GM12872 (cell line): Measurements from ENCODE around the gene LAMB4.

ENCODE experiments used
- TF ChIP-seq, protein P1 (sequence below): IDR thresholded peaks from 3 replicates; pipeline ENCODE4 v1.5.1; 2011; ENCODE audit warnings: low read depth, mild to moderate bottlenecking, low read length, moderate library complexity; ENCODE audit not compliant: insufficient read depth

LAMB4 gene

DNA sequence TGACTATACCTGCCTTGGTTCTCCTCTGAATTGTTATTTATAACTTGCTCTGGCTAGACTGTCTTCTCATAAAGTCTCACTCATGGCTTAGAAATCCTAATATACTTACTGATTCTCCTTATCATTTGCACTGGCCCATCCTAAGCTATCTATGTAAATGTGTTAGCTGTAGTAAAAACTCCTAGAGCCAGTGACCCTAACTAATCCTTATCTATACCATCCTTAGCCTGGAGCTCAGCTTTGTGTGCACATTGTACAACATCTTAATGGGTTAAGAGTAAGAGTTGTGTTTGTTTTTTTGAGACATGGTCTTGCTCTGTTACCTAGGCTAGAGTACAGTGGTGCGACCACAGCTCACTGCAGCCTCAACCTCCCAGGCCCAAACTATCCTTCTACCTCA, 40.8 kb downstream of the LAMB4 start:
- TF ChIP-seq, protein P1, sequence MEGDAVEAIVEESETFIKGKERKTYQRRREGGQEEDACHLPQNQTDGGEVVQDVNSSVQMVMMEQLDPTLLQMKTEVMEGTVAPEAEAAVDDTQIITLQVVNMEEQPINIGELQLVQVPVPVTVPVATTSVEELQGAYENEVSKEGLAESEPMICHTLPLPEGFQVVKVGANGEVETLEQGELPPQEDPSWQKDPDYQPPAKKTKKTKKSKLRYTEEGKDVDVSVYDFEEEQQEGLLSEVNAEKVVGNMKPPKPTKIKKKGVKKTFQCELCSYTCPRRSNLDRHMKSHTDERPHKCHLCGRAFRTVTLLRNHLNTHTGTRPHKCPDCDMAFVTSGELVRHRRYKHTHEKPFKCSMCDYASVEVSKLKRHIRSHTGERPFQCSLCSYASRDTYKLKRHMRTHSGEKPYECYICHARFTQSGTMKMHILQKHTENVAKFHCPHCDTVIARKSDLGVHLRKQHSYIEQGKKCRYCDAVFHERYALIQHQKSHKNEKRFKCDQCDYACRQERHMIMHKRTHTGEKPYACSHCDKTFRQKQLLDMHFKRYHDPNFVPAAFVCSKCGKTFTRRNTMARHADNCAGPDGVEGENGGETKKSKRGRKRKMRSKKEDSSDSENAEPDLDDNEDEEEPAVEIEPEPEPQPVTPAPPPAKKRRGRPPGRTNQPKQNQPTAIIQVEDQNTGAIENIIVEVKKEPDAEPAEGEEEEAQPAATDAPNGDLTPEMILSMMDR: no peak

- TF ChIP-seq, protein P1: no peak
Measured at GRCh38 chr7:108088729-108089128, 41.4 kb downstream of the LAMB4 start.

GRCh38 chr7:108087778-108088177, 42.4 kb downstream of the LAMB4 start:
- TF ChIP-seq, protein P1: no peak

DNA sequence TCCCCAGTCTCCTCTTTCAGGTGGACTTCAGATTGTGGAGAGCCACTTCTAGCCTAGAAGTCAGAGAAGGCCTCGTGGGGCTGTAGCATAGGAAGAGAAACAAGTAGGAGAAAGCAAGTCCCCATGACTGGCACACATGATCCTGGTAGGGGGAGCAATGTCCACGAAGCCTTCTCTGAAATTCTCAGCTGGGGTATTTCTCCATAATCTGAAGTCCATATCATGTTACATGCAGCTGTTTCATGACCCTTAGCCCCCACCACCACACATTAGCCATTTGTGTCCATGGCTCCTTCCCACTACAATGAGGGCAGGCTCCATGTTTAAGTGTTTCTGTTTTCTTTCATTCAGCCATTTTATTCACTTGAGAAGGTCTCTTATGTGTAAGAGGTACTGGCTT, 43.2 kb downstream of the LAMB4 start:
- TF ChIP-seq, protein P1: no peak

DNA sequence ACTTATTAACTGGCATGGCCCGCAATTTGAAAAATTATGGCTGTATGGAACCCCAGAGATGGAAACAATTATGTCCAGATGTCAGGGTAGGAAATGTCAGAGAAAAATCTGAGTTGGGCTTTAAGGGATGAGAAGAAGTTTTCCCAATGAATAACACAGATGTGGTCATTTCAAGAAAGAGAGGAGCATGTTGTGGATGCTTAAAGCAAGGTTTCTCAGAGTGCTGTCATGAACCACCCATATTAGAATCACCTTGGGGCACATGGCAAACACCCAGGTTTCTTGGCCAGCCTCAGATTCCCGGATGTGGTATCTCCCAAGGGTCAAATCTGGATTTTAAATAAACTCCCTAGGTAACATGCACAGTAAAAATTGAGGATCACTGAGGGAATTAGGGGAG, 43.6 kb downstream of the LAMB4 start:
- TF ChIP-seq, protein P1: no peak

DNA sequence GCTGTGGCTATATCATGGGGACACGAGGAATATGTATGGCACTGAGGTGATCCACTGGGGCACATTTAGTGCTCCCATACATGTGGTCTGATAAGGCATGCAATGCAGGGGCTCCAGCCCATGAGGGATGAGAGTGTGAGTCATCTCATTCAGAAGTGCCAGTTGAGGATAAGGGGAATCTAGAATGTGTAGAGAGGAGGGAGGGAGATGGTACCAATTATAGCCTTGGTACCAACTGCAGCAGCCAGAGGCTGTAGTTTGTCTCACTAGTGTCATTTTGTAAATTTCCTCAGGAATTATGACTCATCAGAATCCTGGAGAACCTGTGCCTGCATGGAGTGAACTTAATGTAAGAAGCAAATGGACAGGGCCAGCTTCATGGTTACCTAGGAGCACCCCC, 46.2 kb downstream of the LAMB4 start:
- TF ChIP-seq, protein P1: no peak

- TF ChIP-seq, protein P1: no peak
Measured at GRCh38 chr7:108079648-108080591, 50.2 kb downstream of the LAMB4 start.
